ENCODE results near the gene DIDO1. TPM values are rescaled to one million over a fixed set of nuclear protein-coding genes. Genes with fewer than 3 reads are reported as not detected.
A peak's percentile ranks its signal among the peaks of the same experiment; 100 is the strongest.

Gene DIDO1
- total and polyA plus RNA-seq, 5 experiments from 2014 or later = 26.8 to 132 (median 45.8) TPM

DNA sequence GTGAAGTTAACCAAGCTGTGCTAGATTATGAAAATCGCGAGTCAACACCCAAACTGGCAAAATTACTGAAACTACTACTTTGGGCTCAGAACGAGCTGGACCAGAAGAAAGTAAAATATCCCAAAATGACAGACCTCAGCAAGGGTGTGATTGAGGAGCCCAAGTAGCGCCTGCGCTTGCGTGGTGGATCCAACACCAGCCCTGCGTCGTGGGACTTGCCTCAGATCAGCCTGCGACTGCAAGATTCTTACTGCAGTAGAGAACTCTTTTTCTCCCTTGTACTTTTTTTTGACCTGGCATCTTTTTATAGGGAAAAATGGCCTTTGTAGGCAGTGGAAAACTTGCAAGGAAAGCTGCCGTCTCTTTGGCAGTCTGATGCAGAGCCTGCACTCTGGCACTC is 18.4 kb upstream of the DIDO1 start:
- Mint-ChIP-seq H3K9me3 (no peaks in the 10 kb centered on the region), H3K27me3 (no peaks in the 10 kb centered on the region), H3K4me1 (peaks cover 18 to 42% (median 23%) of the 10 kb centered on the region in 4 donors), H3K27ac (peak overlapping the region in 1 of 10 donors; percentile 33), H3K36me3 (peaks cover 0 to 84% (median 16%) of the 10 kb centered on the region in 3 donors), H3K4me3 (no peak overlapping the region)
- ATAC-seq (no peak), DNase-seq (no peak)
- POLR2A ChIA-PET = interaction anchor here (0.9 to 1.4 kb wide), 2 partner anchors 9 to 36 kb away, joined by 3 to 5 read pairs; no protein-coding TSS in a partner anchor

DNA sequence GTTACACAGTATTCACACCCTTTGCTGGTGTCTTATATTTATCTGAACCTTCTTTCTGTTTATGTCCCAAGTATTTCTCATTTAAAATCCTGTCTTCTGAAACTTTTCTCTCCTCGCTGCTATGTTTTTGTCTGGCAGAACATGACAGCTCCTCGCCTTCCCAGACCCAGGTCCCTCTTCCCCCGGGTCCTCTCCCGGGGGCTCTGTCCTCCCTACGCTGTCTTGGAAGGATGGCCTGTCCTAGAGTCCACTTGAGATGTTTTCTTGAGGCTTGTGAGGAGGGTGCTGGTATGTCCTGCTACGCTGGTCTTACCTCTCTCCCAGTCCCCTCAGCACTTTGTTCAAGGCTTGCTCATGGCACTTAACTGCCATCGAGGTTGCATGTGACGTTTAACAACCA is 17.9 kb upstream of the DIDO1 start:
- POLR2A ChIA-PET = interaction anchor here (0.9 to 1.4 kb wide), 3 partner anchors 10 to 37 kb away, joined by 3 to 5 read pairs (median 5); no protein-coding TSS in a partner anchor
- Mint-ChIP-seq H3K4me3 (no peak overlapping the region), H3K4me1 (peaks cover 23 to 44% (median 28%) of the 10 kb centered on the region in 4 donors), H3K27ac (peak overlapping the region in 1 of 10 donors; percentile 9), H3K36me3 (peaks cover 0 to 85% (median 10%) of the 10 kb centered on the region in 3 donors), H3K9me3 (no peaks in the 10 kb centered on the region), H3K27me3 (no peaks in the 10 kb centered on the region)
- DNase-seq (no peak), ATAC-seq (no peak)

DNA sequence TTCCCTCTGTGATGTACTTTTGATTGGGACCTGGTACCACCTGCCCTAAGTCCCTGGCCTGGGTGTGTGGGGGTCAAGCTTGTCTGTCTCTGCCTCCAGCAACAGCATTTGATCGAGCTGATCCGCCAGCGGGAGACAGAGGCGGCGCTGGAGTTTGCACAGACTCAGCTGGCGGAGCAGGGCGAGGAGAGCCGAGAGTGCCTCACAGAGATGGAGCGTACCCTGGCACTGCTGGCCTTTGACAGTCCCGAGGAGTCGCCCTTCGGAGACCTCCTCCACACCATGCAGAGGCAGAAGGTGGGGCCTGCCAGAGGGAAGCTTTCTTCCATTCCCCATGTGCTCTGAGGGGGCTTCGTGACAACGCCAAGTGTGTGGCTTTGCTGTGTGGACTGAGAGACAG is 17.1 kb upstream of the DIDO1 start:
- H3K4me3 Mint-ChIP-seq = no peak overlapping the region
- no peaks in the 10 kb centered on the region for H3K27me3 Mint-ChIP-seq
- ATAC-seq (no peak), DNase-seq (no peak)
- peaks cover 27 to 49% (median 36%) of the 10 kb centered on the region in 4 donors for H3K4me1 Mint-ChIP-seq
- H3K27ac Mint-ChIP-seq = peak overlapping the region in 1 of 10 donors; percentile 18
- POLR2A ChIA-PET = interaction anchor here (0.9 to 3.0 kb wide), 2 partner anchors 11 to 22 kb away, joined by 5 to 13 read pairs; no protein-coding TSS in a partner anchor
- peaks cover 0 to 80% (median 5%) of the 10 kb centered on the region in 3 donors for H3K36me3 Mint-ChIP-seq
- no peaks in the 10 kb centered on the region for H3K9me3 Mint-ChIP-seq

DNA sequence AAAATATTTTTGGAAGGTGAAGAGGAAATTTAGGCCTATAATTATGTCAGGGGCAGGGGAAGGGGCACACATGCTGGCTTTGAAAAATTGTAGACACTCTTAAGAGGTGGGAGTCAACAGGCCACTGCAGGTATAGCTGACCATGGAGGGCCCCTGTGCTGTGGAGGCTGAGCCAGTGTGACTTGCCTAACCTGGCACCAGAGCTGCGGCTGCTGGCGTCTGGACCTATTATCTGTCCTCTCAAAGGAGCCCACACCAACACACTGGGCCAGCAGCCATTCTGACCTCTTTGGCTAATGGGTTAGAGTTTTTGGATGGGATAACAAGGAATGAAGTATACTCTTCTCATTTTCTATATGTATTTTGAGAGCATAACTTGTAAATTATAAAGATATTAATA is 16.2 kb upstream of the DIDO1 start:
- H3K36me3 Mint-ChIP-seq = peaks cover 0 to 71% (median 5%) of the 10 kb centered on the region in 3 donors
- peak overlapping the region in 1 of 10 donors; percentile 21 for H3K27ac Mint-ChIP-seq

DNA sequence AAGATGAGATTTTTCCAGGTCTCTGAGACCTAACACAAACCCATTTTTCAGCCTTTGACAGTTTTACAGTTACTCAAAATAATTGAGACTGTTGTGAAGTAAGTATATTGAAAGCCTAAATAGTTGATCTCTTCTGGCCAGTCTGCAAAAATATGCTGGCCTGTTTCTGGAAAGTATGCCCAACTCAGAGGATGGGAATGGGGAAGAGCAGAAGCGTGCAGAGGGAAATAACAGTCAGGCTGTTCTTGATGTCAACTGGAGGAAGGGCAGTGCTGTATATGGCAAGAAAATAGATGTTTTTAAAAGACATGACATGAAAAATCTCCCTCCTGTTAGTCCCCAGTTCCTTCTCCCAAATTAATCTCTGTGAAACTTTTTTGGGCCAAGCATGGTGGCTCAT is 15.5 kb upstream of the DIDO1 start:
- DNase-seq (no peak), ATAC-seq (no peak)
- Mint-ChIP-seq H3K27ac (peak overlapping the region in 2 of 10 donors; percentile 21 to 22), H3K36me3 (peaks cover 0 to 65% (median 5%) of the 10 kb centered on the region in 3 donors), H3K27me3 (no peaks in the 10 kb centered on the region), H3K4me1 (peaks cover 26 to 47% (median 40%) of the 10 kb centered on the region in 4 donors), H3K4me3 (no peak overlapping the region), H3K9me3 (no peaks in the 10 kb centered on the region)
- POLR2A ChIA-PET = interaction anchor here (3.0 kb wide), 1 partner anchor 12 kb away, joined by 13 read pairs; no protein-coding TSS in a partner anchor

More for the DNA sequence above, 16.2 kb upstream of the DIDO1 start:
- no peaks in the 10 kb centered on the region for H3K27me3 Mint-ChIP-seq
- DNase-seq (no peak), ATAC-seq (no peak)
- POLR2A ChIA-PET = interaction anchor here (0.5 to 3.0 kb wide), 2 partner anchors 12 to 13 kb away, joined by 3 to 13 read pairs; no protein-coding TSS in a partner anchor
- no peaks in the 10 kb centered on the region for H3K9me3 Mint-ChIP-seq
- H3K4me3 Mint-ChIP-seq = peak overlapping the region in 1 of 10 donors; percentile 14
- peaks cover 27 to 46% (median 38%) of the 10 kb centered on the region in 4 donors for H3K4me1 Mint-ChIP-seq

DNA sequence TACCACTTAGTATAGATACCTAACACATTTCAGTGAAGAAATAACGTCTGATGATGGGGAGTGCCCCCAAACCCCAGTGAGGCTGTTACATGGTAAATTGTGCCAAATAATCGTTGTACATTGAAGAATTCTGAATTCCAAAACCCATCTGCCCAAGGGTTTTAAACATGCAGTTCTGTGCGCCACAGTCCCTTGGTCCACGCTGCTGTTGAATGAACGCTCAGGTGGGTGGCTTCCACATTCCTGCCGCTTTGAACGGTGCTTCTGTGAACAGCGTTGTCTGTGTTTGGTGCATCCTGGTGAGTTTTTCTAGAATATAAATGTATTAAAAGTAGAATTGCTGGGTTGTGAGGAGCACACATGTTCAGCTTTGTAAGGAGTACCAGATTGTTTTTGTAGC is 14.6 kb upstream of the DIDO1 start:
- peaks cover 24 to 50% (median 41%) of the 10 kb centered on the region in 4 donors for H3K4me1 Mint-ChIP-seq
- H3K4me3 Mint-ChIP-seq = peak overlapping the region in 3 of 10 donors; percentile 15 to 32 (median 20)
- DNase-seq (no peak), ATAC-seq (no peak)
- no peak overlapping the region for H3K27ac Mint-ChIP-seq
- H3K27me3 Mint-ChIP-seq = no peaks in the 10 kb centered on the region
- peaks cover 0 to 57% (median 3%) of the 10 kb centered on the region in 3 donors for H3K36me3 Mint-ChIP-seq
- POLR2A ChIA-PET = interaction anchor here (1.0 to 3.0 kb wide), 2 partner anchors 9 to 13 kb away, joined by 3 to 13 read pairs; no protein-coding TSS in a partner anchor
- H3K9me3 Mint-ChIP-seq = no peaks in the 10 kb centered on the region

DNA sequence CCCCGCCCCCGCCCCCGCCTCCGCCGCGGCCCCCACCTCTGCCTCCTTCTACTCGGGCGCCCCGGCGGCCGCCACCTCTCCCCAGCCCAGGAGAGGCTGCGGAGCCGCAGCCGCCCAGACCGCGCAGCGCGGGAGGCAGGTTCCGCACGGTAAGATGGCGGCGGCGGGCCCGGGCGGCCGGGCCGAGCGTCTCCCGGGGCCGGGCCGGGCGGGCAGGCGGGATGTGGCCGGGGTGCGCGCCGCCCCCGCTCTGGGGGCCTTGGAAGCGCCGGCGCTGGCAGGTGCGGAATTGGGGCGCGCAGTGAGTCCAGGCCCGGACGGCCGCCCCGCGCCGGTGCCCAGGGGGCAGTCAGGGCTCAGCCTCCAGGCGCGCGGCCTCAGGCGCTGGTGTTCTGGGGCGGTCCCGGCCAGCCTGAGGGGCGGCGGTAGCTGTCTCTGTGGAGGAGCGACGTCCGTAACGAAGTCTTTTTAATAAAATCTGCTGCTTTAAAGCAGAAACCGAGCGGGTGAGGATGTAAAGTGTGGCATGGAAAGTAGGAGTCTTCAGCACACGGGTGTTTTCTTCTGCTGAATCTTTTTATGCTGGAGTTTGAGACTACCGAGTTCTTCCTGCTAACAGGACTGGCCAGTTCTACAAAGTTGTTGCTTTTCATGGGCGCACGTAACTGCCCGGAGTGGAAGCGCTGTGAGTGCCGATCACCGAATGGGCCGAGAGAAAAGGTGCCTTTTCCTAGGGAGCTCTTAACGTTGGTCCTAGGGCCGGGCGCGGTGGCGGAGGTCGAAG is 12.0 kb upstream of the DIDO1 start, which contains the start of gene GID8:
GID8 (plus strand) TSS at position 43 of the 784 bp plus-strand sequence. CDS start 3,356 bp downstream, outside the sequence.
- H3K9me3 Mint-ChIP-seq = no peaks in the 10 kb centered on the region
- peak within 1 kb of the TSS; percentile 92 to 100 (median 98) for H3K27ac Mint-ChIP-seq
- POLR2A ChIA-PET = interaction anchor here (0.8 to 6.2 kb wide), 19 partner anchors 8 to 144 kb away, joined by 3 to 111 read pairs (median 5); partner anchors contain the start of genes BHLHE23, DIDO1, SLC17A9 and TCFL5
- DNase-seq (peak in 5 of 10 donors; percentile 21 to 61 (median 53)), ATAC-seq (peak; percentile 55 to 62)
- peaks cover 0 to 34% (median 3%) of the 10 kb centered on the region in 3 donors for H3K36me3 Mint-ChIP-seq
- peaks cover 19 to 50% (median 42%) of the 10 kb centered on the region in 4 donors for H3K4me1 Mint-ChIP-seq
- peak within 1 kb of the TSS in 8 of 10 donors; percentile 91 to 100 (median 96) for H3K4me3 Mint-ChIP-seq
- no peaks in the 10 kb centered on the region for H3K27me3 Mint-ChIP-seq

DNA sequence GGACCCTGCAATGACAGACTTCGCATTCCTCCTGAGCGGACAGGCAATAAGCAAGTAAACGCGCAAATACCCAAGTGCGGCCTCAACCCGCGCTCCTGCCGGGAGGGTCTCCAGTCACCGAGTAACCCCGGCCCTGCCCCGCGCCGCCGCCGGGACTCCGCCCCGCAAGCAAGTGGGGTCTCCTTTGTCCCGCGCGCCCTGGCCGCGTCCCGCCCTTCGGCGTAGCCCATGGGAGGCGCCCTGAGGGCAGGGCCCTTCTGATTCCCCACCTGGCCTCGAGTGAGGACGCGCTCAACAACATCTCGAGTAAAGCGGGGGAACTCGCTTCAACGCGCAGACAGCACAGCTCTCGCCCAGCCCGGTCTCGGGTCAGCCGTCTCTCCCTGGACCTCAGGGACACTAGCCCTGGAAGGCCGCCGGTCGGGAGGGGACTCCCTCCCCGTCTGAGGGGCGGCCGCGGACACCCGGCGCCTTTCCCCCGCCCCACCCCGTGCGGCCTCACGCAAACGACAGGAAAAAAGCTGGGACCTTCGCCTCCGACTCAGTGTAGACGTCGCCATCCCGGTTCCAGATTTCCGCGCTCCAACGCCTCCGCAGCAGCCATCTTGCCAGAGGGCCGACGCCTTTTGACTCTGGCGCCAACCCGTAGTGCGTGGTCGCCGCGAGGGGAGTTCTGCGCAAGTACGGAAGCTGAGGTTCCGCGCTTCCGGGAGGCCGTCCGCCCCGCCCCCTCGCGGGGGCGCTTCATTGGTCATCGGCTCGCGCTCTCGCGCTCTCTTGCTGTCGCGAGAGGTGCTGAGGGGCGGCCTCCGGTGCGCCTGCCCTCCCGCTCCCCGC is 11.2 kb upstream of the DIDO1 start:
- peak overlapping the region; percentile 92 to 100 (median 98) for H3K27ac Mint-ChIP-seq
- POLR2A ChIA-PET = interaction anchor here (0.8 to 6.2 kb wide), 19 partner anchors 9 to 164 kb away, joined by 3 to 111 read pairs (median 5); partner anchors contain the start of genes BHLHE23, DIDO1, SLC17A9 and TCFL5
- no peaks in the 10 kb centered on the region for H3K27me3 Mint-ChIP-seq
- no peaks in the 10 kb centered on the region for H3K9me3 Mint-ChIP-seq
- peaks cover 21 to 53% (median 40%) of the 10 kb centered on the region in 4 donors for H3K4me1 Mint-ChIP-seq
- H3K4me3 Mint-ChIP-seq = peak overlapping the region in 5 of 10 donors; percentile 93 to 100 (median 98)
- H3K36me3 Mint-ChIP-seq = peaks cover 0 to 32% (median 0%) of the 10 kb centered on the region in 3 donors
- ATAC-seq = peak; percentile 85 to 90
- peak; percentile 95 to 98 (median 96) for DNase-seq

DNA sequence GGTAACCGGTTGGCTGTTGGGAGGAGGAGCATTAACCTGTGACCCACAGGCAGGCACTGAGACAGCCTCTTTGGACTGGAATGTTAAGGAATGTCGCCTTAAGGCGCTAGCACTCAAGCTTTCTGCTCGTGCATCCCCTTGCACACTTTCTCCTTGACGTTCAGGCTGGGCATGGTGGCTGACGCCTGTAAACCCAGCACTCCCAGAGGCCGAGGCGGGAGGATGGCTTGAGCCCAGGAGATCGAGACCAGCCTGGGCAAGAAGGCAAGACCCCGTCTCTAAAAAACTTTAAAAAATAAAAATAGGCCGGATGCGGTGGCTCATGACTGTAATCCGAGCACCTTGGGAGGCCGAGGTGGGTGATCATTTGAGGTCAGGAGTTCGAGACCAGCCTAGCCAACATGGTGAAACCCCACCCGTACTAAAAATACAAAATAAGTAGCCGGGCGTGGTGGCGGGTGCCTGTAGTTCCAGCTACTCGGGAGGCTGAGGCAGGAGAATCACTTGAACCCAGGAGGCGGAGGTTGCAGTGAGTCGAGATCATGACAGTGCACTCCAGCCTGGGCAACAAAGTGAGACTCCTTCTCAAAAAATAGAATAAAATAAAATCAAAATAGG is 9.8 kb upstream of the DIDO1 start:
- ATAC-seq (no peak), DNase-seq (no peak)
- Mint-ChIP-seq H3K9me3 (no peaks in the 10 kb centered on the region), H3K4me3 (peak overlapping the region in 1 of 10 donors; percentile 98), H3K27ac (peak overlapping the region in 1 of 10 donors; percentile 40), H3K27me3 (no peaks in the 10 kb centered on the region), H3K4me1 (peaks cover 14 to 48% (median 33%) of the 10 kb centered on the region in 4 donors), H3K36me3 (peaks cover 0 to 18% (median 0%) of the 10 kb centered on the region in 3 donors)
- POLR2A ChIA-PET = interaction anchor here (0.5 to 6.2 kb wide), 5 partner anchors 10 to 66 kb away, joined by 3 to 111 read pairs (median 15); partner anchors contain the start of genes DIDO1 and SLC17A9

DNA sequence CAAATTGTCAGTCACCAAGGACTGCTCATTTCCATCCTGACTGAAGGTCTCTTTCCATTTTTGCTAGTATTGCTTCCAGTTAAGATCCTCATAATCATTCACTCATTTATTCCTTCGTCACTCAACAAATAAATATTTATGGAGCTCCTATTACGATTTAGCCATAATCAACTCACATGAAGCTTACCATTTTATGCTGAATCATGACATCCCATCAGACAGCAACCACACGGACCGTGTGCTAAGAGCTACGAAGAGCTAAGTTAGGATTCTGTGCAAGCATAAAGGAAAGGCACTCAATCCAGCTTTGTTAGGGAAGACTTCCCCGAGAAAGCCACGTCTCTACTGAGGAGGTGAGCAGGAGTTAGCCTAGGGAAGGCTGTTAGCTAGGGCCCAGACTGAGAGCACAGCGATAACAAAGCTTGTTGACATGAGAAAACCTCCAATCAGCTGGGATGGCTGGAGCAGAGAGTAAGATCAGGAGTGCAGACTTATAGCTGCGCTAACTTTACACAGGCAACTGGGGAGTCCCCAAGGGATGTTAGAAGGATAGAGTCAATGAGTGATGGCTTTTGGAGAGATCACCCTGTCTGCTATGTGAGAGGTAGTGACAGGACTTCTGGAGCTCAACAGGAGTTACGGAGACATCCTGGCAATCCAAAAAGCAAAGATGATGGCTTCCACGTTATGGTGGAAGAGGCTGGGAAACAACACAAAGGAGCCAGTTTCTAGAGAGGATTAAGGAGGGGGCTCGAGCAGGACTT is 9.1 kb upstream of the DIDO1 start:
- no peak for ATAC-seq
- POLR2A ChIA-PET = interaction anchor here (0.5 to 6.2 kb wide), 8 partner anchors 9 to 67 kb away, joined by 3 to 111 read pairs (median 6); partner anchors contain the start of genes DIDO1 and SLC17A9
- no peak overlapping the region for H3K27ac Mint-ChIP-seq
- H3K36me3 Mint-ChIP-seq = peaks cover 0 to 13% (median 0%) of the 10 kb centered on the region in 3 donors
- H3K4me3 Mint-ChIP-seq = no peak overlapping the region
- H3K9me3 Mint-ChIP-seq = no peaks in the 10 kb centered on the region
- peaks cover 14 to 48% (median 34%) of the 10 kb centered on the region in 4 donors for H3K4me1 Mint-ChIP-seq
- no peak for DNase-seq
- no peaks in the 10 kb centered on the region for H3K27me3 Mint-ChIP-seq

DNA sequence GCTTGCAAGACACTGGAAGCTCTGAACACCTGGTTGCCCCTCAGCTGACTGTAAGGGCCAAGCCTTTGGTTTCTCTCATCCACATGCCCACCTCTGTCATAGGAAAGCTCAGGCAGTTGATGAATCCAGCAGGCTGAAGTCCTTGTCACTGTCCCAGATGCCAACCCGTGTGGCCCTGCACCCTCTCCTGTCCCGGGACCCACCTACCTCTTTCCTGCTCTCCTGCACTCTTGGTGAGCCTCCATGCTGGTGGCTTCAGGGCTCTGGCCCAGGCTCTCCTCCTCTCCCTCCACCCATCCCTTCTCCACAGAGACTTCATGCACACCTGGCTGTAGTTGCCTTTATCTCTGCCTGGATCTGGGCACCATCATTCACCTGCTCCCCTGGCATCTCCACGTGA is 7.7 kb upstream of the DIDO1 start:
- Mint-ChIP-seq H3K27ac (no peak overlapping the region), H3K4me1 (peaks cover 13 to 46% (median 32%) of the 10 kb centered on the region in 4 donors), H3K27me3 (no peaks in the 10 kb centered on the region), H3K4me3 (no peak overlapping the region), H3K36me3 (peaks cover 0 to 8% (median 0%) of the 10 kb centered on the region in 3 donors), H3K9me3 (no peaks in the 10 kb centered on the region)
- DNase-seq (no peak), ATAC-seq (no peak)
- POLR2A ChIA-PET = interaction anchor here (1.4 to 6.2 kb wide), 5 partner anchors 8 to 40 kb away, joined by 3 to 111 read pairs (median 6); partner anchors contain the start of genes DIDO1 and SLC17A9

Data from naive thymus-derived CD8-positive, alpha-beta T cell (primary cell).